IgD-negative memory B cell (primary cell): Measurements from ENCODE around the gene SLC7A8. TPM values are rescaled to one million over a fixed set of nuclear protein-coding genes. Genes with fewer than 3 reads are reported as not detected.

Experiments used
- H3K27ac Mint-ChIP-seq, 3 donors: one replicate each; pipeline ENCODE4 v1.8.0; 2020 to 2022; ENCODE audit warnings: mild to moderate bottlenecking in 3 of 3, mixed read lengths in 3 of 3, moderate library complexity in 1 of 3
- H3K27me3 Mint-ChIP-seq: one replicate; pipeline ENCODE4 v1.8.0; 2021; ENCODE audit warnings: mixed read lengths
- H3K36me3 Mint-ChIP-seq: one replicate; pipeline ENCODE4 v1.8.0; 2020; ENCODE audit warnings: mild to moderate bottlenecking, mixed read lengths
- H3K4me1 Mint-ChIP-seq, 3 donors: one replicate each; pipeline ENCODE4 v1.8.0; 2020 to 2022; ENCODE audit warnings: mixed read lengths in 3 of 3, mild to moderate bottlenecking in 1 of 3
- H3K4me3 Mint-ChIP-seq, 4 donors: one replicate each; pipeline ENCODE4 v1.8.0; 2020 to 2022; ENCODE audit warnings: mild to moderate bottlenecking in 4 of 4, mixed read lengths in 4 of 4, moderate library complexity in 3 of 4
- H3K9me3 Mint-ChIP-seq, 3 donors: one replicate each; pipeline ENCODE4 v1.8.0; 2020 to 2021; ENCODE audit warnings: mixed read lengths in 3 of 3, mild to moderate bottlenecking in 1 of 3
- polyA plus RNA-seq: library from polyadenylated mRNA; unstranded; fragments of 300-500 nt; fragmentation: Illumina TruSeq; gene quantifications from one replicate; pipeline ENCODE4 v1.2.3, GENCODE V29; 2021

SLC7A8 gene
- polyA plus RNA-seq, 1 donor from 2014 or later: 0.25 TPM

GRCh38 chr14:23154964-23155587, 28.4 kb downstream of the SLC7A8 start:
- peak overlapping the region in 1 of 4 donors; percentile 38 for H3K4me3 Mint-ChIP-seq
- peaks cover 0 to 3% (median 0%) of the 10 kb centered on the region in 3 donors for H3K9me3 Mint-ChIP-seq
- H3K36me3 Mint-ChIP-seq: peaks cover 4% of the 10 kb centered on the region
- H3K27me3 Mint-ChIP-seq: peaks cover 8% of the 10 kb centered on the region
- H3K27ac Mint-ChIP-seq: no peak overlapping the region
- H3K4me1 Mint-ChIP-seq: no peaks in the 10 kb centered on the region

GRCh38 chr14:23153851-23154796, 29.3 kb downstream of the SLC7A8 start:
- Mint-ChIP-seq H3K27me3 (peaks cover 8% of the 10 kb centered on the region), H3K4me1 (no peaks in the 10 kb centered on the region), H3K27ac (no peak overlapping the region), H3K9me3 (peaks cover 0 to 3% (median 0%) of the 10 kb centered on the region in 3 donors), H3K4me3 (no peak overlapping the region), H3K36me3 (no peaks in the 10 kb centered on the region)

GRCh38 chr14:23151342-23151741, 32.1 kb downstream of the SLC7A8 start:
- H3K27me3 Mint-ChIP-seq: peaks cover 8% of the 10 kb centered on the region
- H3K27ac Mint-ChIP-seq: no peak overlapping the region
- H3K4me1 Mint-ChIP-seq: peaks cover 0 to 4% (median 1%) of the 10 kb centered on the region in 3 donors
- H3K9me3 Mint-ChIP-seq: peaks cover 2 to 3% (median 2%) of the 10 kb centered on the region in 3 donors
- H3K36me3 Mint-ChIP-seq: no peaks in the 10 kb centered on the region
- no peak overlapping the region for H3K4me3 Mint-ChIP-seq

- peaks cover 8% of the 10 kb centered on the region for H3K27me3 Mint-ChIP-seq
- no peak overlapping the region for H3K27ac Mint-ChIP-seq
- peaks cover 2% of the 10 kb centered on the region for H3K36me3 Mint-ChIP-seq
- H3K4me1 Mint-ChIP-seq: peaks cover 0 to 4% (median 1%) of the 10 kb centered on the region in 3 donors
- no peak overlapping the region for H3K4me3 Mint-ChIP-seq
- H3K9me3 Mint-ChIP-seq: peaks cover 0 to 3% (median 2%) of the 10 kb centered on the region in 3 donors
These were observed 33.7 kb downstream of the SLC7A8 start for GRCh38 chr14:23149745-23150144.

- Mint-ChIP-seq H3K27ac (no peak overlapping the region), H3K4me3 (peak overlapping the region in 1 of 4 donors; percentile 67), H3K36me3 (peaks cover 2% of the 10 kb centered on the region), H3K27me3 (peaks cover 8% of the 10 kb centered on the region), H3K4me1 (peaks cover 0 to 4% (median 2%) of the 10 kb centered on the region in 3 donors), H3K9me3 (peaks cover 0 to 3% (median 2%) of the 10 kb centered on the region in 3 donors)
These were observed 34.7 kb downstream of the SLC7A8 start for GRCh38 chr14:23148591-23149249.

- Mint-ChIP-seq H3K9me3 (peaks cover 0 to 3% (median 2%) of the 10 kb centered on the region in 3 donors), H3K27ac (no peak overlapping the region), H3K4me1 (peaks cover 0 to 4% (median 3%) of the 10 kb centered on the region in 3 donors), H3K27me3 (peaks cover 8% of the 10 kb centered on the region), H3K36me3 (peaks cover 2% of the 10 kb centered on the region), H3K4me3 (no peak overlapping the region)
These were observed 35.8 kb downstream of the SLC7A8 start for GRCh38 chr14:23147676-23148075.

GRCh38 chr14:23146980-23147379, 36.5 kb downstream of the SLC7A8 start:
- Mint-ChIP-seq H3K4me3 (no peak overlapping the region), H3K4me1 (peaks cover 0 to 4% (median 3%) of the 10 kb centered on the region in 3 donors), H3K36me3 (peaks cover 2% of the 10 kb centered on the region), H3K27ac (no peak overlapping the region), H3K27me3 (peaks cover 8% of the 10 kb centered on the region), H3K9me3 (peaks cover 0 to 3% (median 2%) of the 10 kb centered on the region in 3 donors)

GRCh38 chr14:23146351-23146910, 37.0 kb downstream of the SLC7A8 start:
- peaks cover 0 to 3% (median 2%) of the 10 kb centered on the region in 3 donors for H3K9me3 Mint-ChIP-seq
- H3K27me3 Mint-ChIP-seq: peaks cover 8% of the 10 kb centered on the region
- H3K4me3 Mint-ChIP-seq: no peak overlapping the region
- H3K27ac Mint-ChIP-seq: no peak overlapping the region
- peaks cover 0 to 4% (median 3%) of the 10 kb centered on the region in 3 donors for H3K4me1 Mint-ChIP-seq
- H3K36me3 Mint-ChIP-seq: peaks cover 2% of the 10 kb centered on the region

GRCh38 chr14:23145794-23146350, 37.6 kb downstream of the SLC7A8 start:
- peaks cover 0 to 4% (median 3%) of the 10 kb centered on the region in 3 donors for H3K4me1 Mint-ChIP-seq
- H3K36me3 Mint-ChIP-seq: peaks cover 2% of the 10 kb centered on the region
- H3K27me3 Mint-ChIP-seq: peaks cover 8% of the 10 kb centered on the region
- H3K27ac Mint-ChIP-seq: no peak overlapping the region
- peaks cover 0 to 3% (median 2%) of the 10 kb centered on the region in 3 donors for H3K9me3 Mint-ChIP-seq
- no peak overlapping the region for H3K4me3 Mint-ChIP-seq

- Mint-ChIP-seq H3K27ac (no peak overlapping the region), H3K4me1 (peaks cover 0 to 4% (median 3%) of the 10 kb centered on the region in 3 donors), H3K27me3 (no peaks in the 10 kb centered on the region), H3K4me3 (no peak overlapping the region), H3K9me3 (peaks cover 0 to 3% (median 2%) of the 10 kb centered on the region in 3 donors), H3K36me3 (peaks cover 2% of the 10 kb centered on the region)
These were observed 39.5 kb downstream of the SLC7A8 start for GRCh38 chr14:23143911-23144310.

- no peak overlapping the region for H3K27ac Mint-ChIP-seq
- H3K36me3 Mint-ChIP-seq: peaks cover 2% of the 10 kb centered on the region
- H3K9me3 Mint-ChIP-seq: peaks cover 0 to 2% (median 0%) of the 10 kb centered on the region in 3 donors
- H3K4me3 Mint-ChIP-seq: no peak overlapping the region
- H3K4me1 Mint-ChIP-seq: peaks cover 0 to 2% (median 0%) of the 10 kb centered on the region in 3 donors
- no peaks in the 10 kb centered on the region for H3K27me3 Mint-ChIP-seq
These were observed 40.6 kb downstream of the SLC7A8 start for GRCh38 chr14:23142826-23143225.

GRCh38 chr14:23141706-23142444, 41.6 kb downstream of the SLC7A8 start:
- H3K4me3 Mint-ChIP-seq: no peak overlapping the region
- no peak overlapping the region for H3K27ac Mint-ChIP-seq
- no peaks in the 10 kb centered on the region for H3K27me3 Mint-ChIP-seq
- H3K36me3 Mint-ChIP-seq: peaks cover 2% of the 10 kb centered on the region
- no peaks in the 10 kb centered on the region for H3K9me3 Mint-ChIP-seq
- H3K4me1 Mint-ChIP-seq: peaks cover 0 to 2% (median 0%) of the 10 kb centered on the region in 3 donors

- Mint-ChIP-seq H3K9me3 (no peaks in the 10 kb centered on the region), H3K36me3 (no peaks in the 10 kb centered on the region), H3K27me3 (no peaks in the 10 kb centered on the region), H3K4me3 (no peak overlapping the region), H3K4me1 (peaks cover 0 to 2% (median 0%) of the 10 kb centered on the region in 3 donors), H3K27ac (no peak overlapping the region)
These were observed 43.1 kb downstream of the SLC7A8 start for GRCh38 chr14:23140371-23140770.

- H3K27ac Mint-ChIP-seq: no peak overlapping the region
- no peaks in the 10 kb centered on the region for H3K27me3 Mint-ChIP-seq
- no peaks in the 10 kb centered on the region for H3K36me3 Mint-ChIP-seq
These were observed 43.6 kb downstream of the SLC7A8 start for GRCh38 chr14:23139874-23140273.

More at GRCh38 chr14:23139874-23140273, 43.6 kb downstream of the SLC7A8 start:
- H3K4me1 Mint-ChIP-seq: peaks cover 0 to 2% (median 0%) of the 10 kb centered on the region in 3 donors
- H3K9me3 Mint-ChIP-seq: no peaks in the 10 kb centered on the region
- H3K4me3 Mint-ChIP-seq: no peak overlapping the region
